Measurements from ENCODE around the gene C2CD2L.

The C2CD2L gene

DNA sequence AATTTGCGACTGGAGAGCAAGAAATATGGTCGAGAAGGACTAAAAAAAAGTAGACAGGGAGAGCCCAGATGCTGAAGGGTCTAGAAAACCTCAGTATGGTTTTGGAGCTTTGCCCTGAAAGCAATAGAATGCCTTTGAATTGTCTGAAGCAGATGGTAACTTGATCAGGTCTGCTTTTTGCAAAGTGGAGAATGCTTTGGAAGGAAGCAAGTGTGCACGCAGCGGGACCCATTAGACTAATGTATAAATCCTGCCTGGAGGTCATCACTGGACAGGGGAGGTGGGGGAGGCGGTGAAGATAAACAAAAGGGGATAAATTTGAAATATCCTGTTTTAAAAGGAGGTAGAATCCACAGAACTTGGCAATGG is 13.5 kb downstream of the C2CD2L start:
- DNase-seq (ENCODE audit: low read depth): no peak
- TF ChIP-seq, protein P1, sequence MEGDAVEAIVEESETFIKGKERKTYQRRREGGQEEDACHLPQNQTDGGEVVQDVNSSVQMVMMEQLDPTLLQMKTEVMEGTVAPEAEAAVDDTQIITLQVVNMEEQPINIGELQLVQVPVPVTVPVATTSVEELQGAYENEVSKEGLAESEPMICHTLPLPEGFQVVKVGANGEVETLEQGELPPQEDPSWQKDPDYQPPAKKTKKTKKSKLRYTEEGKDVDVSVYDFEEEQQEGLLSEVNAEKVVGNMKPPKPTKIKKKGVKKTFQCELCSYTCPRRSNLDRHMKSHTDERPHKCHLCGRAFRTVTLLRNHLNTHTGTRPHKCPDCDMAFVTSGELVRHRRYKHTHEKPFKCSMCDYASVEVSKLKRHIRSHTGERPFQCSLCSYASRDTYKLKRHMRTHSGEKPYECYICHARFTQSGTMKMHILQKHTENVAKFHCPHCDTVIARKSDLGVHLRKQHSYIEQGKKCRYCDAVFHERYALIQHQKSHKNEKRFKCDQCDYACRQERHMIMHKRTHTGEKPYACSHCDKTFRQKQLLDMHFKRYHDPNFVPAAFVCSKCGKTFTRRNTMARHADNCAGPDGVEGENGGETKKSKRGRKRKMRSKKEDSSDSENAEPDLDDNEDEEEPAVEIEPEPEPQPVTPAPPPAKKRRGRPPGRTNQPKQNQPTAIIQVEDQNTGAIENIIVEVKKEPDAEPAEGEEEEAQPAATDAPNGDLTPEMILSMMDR (IDR thresholded peaks at IDR 0.05; ENCODE audit: control insufficient read depth, insufficient read depth, low read depth, low read length, missing control alignments): no peak

DNA sequence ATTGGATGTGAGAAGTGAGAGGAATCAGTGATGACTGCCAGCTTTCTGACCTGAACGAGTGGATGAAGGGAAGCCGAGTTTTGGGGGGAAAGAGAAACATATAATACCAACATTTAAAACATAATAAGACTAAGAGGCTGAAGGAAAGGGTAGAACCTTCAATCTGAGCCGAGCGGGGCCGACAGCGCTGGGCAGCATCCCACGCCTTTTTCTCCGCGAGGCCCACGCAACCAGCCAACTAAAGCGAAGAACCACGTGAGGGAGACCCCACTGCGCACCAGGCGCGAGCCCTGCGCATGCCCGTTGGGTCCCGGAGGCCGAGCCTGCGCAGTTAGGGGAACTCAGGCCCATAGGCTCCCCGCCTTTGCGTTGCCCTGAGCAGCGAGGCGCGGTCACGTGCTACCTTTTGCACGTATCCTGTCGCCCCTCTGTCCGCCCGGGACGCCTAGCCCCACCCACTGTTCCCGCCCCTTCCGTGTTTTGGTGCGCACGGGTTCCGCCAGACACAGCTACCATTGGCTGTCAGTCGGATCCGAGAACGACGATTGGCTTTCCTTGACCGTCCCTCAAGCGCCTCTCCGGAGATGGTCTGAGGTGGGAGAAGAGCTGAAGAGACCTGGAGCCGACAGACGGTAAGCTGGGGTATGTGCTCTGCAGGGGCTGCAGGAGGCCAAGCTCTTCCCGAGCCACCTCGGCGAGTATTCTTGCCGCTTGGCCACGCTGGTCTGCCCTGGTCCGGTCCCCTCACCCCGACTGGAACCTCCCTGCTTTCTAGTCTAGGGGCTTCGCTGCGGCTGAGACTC is 14.1 kb downstream of the C2CD2L start, which contains the start of gene HINFP:
HINFP (plus strand) TSS at position 573 of the 803 bp plus-strand sequence. CDS start 5,365 bp downstream, outside the sequence.
- DNase-seq (ENCODE audit: low read depth): peak; percentile 92
- TF ChIP-seq, protein P1 (IDR thresholded peaks at IDR 0.05; ENCODE audit: control insufficient read depth, insufficient read depth, low read depth, low read length, missing control alignments): no peak
- H3K4me3 ChIP-seq (ENCODE audit: control insufficient read depth, low read depth, low read length): peak within 1 kb of the TSS; percentile 96

More for the DNA sequence above, 13.5 kb downstream of the C2CD2L start:
- peak overlapping the region; percentile 96 for H3K4me3 ChIP-seq (ENCODE audit: control insufficient read depth, low read depth, low read length)

DNA sequence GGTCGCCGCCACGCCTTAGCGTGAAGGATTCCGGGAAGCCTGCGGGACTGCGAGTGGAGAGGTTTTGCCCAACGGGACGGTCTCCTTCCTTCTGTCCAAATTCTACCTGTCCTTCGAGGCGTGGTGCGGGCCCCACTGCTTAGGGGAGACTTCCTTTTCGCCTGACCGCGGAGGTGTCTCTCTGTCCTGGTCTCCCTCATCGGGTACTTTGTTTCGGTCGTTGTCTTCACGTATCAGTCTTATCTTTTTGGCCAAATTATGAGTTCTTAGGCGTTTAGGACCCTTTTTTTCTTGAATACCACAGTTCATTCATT is 14.6 kb downstream of the C2CD2L start:
- peak overlapping the region; percentile 96 for H3K4me3 ChIP-seq (ENCODE audit: control insufficient read depth, low read depth, low read length)
- no peak for DNase-seq (ENCODE audit: low read depth)
- TF ChIP-seq, protein P1 (IDR thresholded peaks at IDR 0.05; ENCODE audit: control insufficient read depth, insufficient read depth, low read depth, low read length, missing control alignments): no peak

DNA sequence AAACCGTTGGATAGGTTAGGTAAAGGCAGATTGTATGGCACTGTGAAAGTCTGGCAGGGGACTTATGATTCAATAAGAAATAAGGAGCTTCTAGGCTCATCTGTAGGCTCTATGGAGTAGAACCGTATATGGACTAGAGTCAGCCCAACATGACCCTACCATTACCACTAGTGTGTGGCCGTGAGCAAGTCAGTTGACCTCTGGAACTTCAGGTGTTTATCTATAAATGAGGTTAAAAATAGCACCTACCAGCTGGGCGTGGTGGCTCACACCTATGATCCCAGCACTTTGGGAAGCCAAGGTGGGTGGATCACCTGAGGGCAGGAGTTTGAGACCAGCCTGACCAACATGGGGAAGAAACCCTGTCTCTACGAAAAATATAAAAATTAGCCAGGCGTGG is 18.7 kb downstream of the C2CD2L start:
- TF ChIP-seq, protein P1 (IDR thresholded peaks at IDR 0.05; ENCODE audit: control insufficient read depth, insufficient read depth, low read depth, low read length, missing control alignments): no peak

DNA sequence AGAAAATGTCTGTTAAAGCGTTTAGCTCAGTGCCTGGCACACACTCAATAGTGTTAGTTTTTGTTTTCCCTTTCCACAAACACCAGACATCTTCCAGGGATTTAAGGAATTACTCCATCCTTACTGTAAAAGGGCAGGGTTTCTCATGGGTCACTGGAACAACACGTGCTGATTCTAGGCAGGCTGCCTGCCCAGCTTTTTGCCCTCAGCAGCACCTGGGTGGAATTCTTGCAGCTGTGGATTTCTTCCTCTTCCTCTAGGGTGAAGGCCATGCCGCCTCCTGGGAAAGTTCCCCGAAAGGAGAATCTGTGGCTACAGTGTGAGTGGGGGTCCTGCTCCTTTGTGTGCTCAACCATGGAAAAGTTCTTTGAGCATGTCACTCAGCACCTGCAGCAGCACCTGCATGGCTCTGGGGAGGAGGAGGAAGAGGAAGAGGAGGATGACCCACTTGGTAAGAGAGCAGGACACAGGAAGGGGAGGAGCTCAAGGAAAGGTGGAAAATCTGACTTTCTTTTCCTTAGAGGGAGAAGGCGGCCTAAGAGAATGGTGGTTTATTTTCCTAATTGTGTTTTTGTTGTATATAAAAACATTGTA is 19.6 kb downstream of the C2CD2L start:
- TF ChIP-seq, protein P1 (IDR thresholded peaks at IDR 0.05; ENCODE audit: control insufficient read depth, insufficient read depth, low read depth, low read length, missing control alignments): no peak
- no peak for DNase-seq (ENCODE audit: low read depth)
- H3K4me3 ChIP-seq (ENCODE audit: control insufficient read depth, low read depth, low read length): no peak overlapping the region

More for the DNA sequence above, 18.7 kb downstream of the C2CD2L start:
- H3K4me3 ChIP-seq (ENCODE audit: control insufficient read depth, low read depth, low read length): no peak overlapping the region
- no peak for DNase-seq (ENCODE audit: low read depth)

DNA sequence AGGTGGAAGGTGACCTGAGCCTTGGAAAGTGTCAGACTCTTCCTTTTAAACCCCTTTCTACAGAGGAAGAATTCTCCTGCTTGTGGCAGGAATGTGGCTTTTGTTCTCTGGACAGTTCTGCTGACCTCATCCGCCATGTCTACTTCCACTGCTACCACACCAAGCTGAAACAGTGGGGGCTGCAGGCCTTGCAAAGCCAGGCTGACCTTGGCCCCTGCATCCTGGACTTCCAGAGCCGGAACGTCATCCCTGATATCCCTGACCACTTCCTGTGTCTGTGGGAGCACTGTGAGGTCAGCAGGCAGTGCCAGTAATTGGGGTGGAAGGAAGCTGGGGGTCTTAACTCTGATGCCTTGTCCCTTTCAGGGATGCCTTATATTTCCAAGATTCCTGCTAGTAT is 23.5 kb downstream of the C2CD2L start:
- no peak overlapping the region for H3K4me3 ChIP-seq (ENCODE audit: control insufficient read depth, low read depth, low read length)
- TF ChIP-seq, protein P1 (IDR thresholded peaks at IDR 0.05; ENCODE audit: control insufficient read depth, insufficient read depth, low read depth, low read length, missing control alignments): no peak
- no peak for DNase-seq (ENCODE audit: low read depth)
